Right lobe of liver (tissue), 4 donors: ENCODE results near the gene PPP4R4.

Experiments
- CTCF ChIP-seq, 4 donors: fragments of 200-600 bp in 3 of 4; fragments of 450-650 bp in 1 of 4; IDR thresholded peaks; one replicate each; pipeline versions ENCODE4 v1.5.1 to v1.8.0; 2016 to 2022; ENCODE audit warnings: antibody characterized with exemption in 4 of 4, mild to moderate bottlenecking in 2 of 4
- POLR2A ChIP-seq: fragments of 450-650 bp; IDR thresholded peaks from one replicate; pipeline ENCODE4 v1.6.1; 2017; ENCODE audit warnings: antibody characterized with exemption, mild to moderate bottlenecking
- donor health status: DM: no; HTN: no; CAD: no.
- donor health status: DM: no; HTN: no; CAD: no.
- donor health status: DM: no; HTN: yes; CAD: no.

- TF ChIP-seq CTCF (IDR thresholded peaks at IDR 0.05) (peak in 1 of 4 donors; percentile 5), POLR2A (peak; percentile 82)
These were observed 146.1 kb downstream of the PPP4R4 start for GRCh38 chr14:94320243-94320642.
